Transverse colon (tissue), 4 donors: ENCODE results near the gene IL1B. TPM values are rescaled to one million over a fixed set of nuclear protein-coding genes. Genes with fewer than 3 reads are reported as not detected.

Experiments used
- DNase-seq: peaks from one replicate; pipeline ENCODE4 v3.0.0-alpha.2; 2019
- H3K27ac ChIP-seq, 4 donors: fragments of 200-600 bp; sonication (generic); 2 replicates each; pipeline ENCODE4 v1.5.1; 2016 to 2018; ENCODE audit warnings: inconsistent platforms in 4 of 4
- H3K27me3 ChIP-seq: fragments of 200-600 bp; sonication (generic); 2 replicates; pipeline ENCODE4 v1.5.1; 2017; ENCODE audit warnings: inconsistent platforms
- H3K36me3 ChIP-seq, 4 donors: fragments of 200-600 bp; sonication (generic); 2 replicates each; pipeline ENCODE4 v1.5.1; 2017 to 2019; ENCODE audit warnings: inconsistent platforms in 4 of 4
- H3K4me1 ChIP-seq, 4 donors: fragments of 200-600 bp; sonication (generic); 2 replicates each; pipeline ENCODE4 v1.5.1; 2017 to 2020; ENCODE audit warnings: inconsistent platforms in 4 of 4
- H3K4me3 ChIP-seq, 4 donors: fragments of 200-600 bp; sonication (generic); 1 replicate in 1 of 4; 2 replicates in 3 of 4; pipeline versions ENCODE4 v1.5.1 to v1.6.1; 2017 to 2019; ENCODE audit warnings: inconsistent platforms in 4 of 4
- H3K9me3 ChIP-seq, 2 donors: fragments of 200-600 bp; sonication (generic); 2 replicates each; pipeline ENCODE4 v1.5.1; 2017 to 2019; ENCODE audit warnings: inconsistent platforms in 2 of 2
- EP300 ChIP-seq: sonication (generic); formaldehyde crosslinking; IDR thresholded peaks from one replicate; pipeline ENCODE4 v1.6.1; 2017; ENCODE audit warnings: antibody characterized with exemption, low read depth
- POLR2A ChIP-seq: fragments of 450-650 bp; IDR thresholded peaks from one replicate; pipeline ENCODE4 v1.6.1; 2016; ENCODE audit warnings: antibody characterized with exemption, mild to moderate bottlenecking, moderate library complexity
- POLR2AphosphoS5 ChIP-seq, 3 donors: sonication (generic); formaldehyde crosslinking; IDR thresholded peaks; one replicate each; pipeline ENCODE4 v1.6.1; 2016; ENCODE audit warnings: antibody characterized with exemption in 3 of 3
- WGBS, 2 donors: methylation state at CpG; one replicate each; pipeline ENCODE4 v1.1.5; 2018; ENCODE audit warnings: low coverage in 1 of 2; 5-methylcytosine and 5-hydroxymethylcytosine counted together
- in situ Hi-C, 4 donors: fragments of 200-750 bp; cut with MboI; loops; one replicate each; pipeline versions ENCODE4 v1.15.0 to v1.15.1; 2017; ENCODE audit warnings: low sequenced_read_pairs in 3 of 4, low pct_ligation_motif_present in 1 of 4, low pct_unique_long_range_greater_than_20kb in 1 of 4
- intact Hi-C: fragments of 100-400 bp; cut with DNase I; formaldehyde crosslinking; loops from one replicate; pipeline ENCODE4 v1.15.1; 2023; ENCODE audit warnings: low total_unique reads
- total RNA-seq, 4 donors: library from RNA; depleted of rRNA; stranded (reverse); fragments of >200 nt; gene quantifications; one replicate each; pipeline ENCODE4 v1.1.0, GENCODE V29; 2016
- TF ChIP-seq, protein P1 (sequence below), 5 experiments: fragments of 200-600 bp in 3 of 5; fragments of 450-650 bp in 2 of 5; sonication (generic) in 3 of 5; IDR thresholded peaks; 1 replicate in 2 of 5; 2 replicates in 3 of 5; pipeline ENCODE4 v1.5.1; 2016 to 2017; ENCODE audit warnings: antibody characterized with exemption in 5 of 5, inconsistent platforms in 3 of 5, mild to moderate bottlenecking in 2 of 5, moderate library complexity in 1 of 5

The IL1B gene
- total RNA-seq, 4 donors from 2014 or later = 1.9 to 7.1 (median 4.6) TPM; not detected in 1

DNA sequence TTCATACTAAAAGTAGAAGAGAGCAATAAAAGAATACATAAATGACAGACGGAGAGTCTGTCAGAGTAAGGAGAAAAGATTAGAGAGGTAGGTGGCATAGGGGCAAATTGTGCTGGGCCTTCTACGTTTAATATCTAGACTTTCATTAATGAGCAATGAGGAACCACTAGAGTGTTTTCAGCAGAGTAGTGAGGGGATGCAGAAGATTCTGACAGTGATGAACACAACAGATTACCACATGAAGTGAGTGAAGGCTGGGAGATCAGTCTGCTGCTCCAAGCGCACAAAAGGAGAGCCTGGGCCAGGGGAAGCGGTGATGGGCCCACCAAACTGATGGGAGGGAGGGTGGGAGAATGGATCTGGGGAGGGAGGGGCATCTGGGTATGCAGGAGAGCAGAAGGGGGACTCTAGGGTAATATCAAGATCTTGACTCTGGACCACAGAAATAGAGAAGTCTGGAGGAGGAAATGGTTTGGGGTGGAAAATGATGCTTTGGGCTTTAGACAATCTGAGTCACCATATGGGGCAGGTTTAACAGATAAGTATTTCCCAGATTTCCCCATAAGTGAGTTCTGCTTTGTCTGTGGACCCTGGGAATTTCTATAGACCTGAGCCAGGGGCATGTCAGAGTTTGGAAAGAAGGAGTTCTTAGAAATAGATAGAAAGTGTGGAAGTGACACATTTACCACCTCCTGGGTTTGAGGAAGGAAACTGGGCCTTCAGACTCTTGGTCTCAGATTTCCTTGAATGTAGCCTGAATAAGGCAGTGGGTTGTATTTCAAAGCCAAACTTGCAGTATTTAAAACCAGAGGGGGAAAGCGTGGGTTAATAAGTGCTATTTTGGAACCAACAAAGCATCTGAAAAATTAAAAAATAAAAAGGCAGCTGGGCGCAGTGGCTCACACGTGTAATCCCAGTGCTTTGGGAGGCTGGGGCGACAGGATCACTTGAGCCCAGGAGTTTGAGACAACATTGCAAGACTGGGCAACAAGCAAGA lies 37.3 kb downstream of the IL1B start:
- no peak for DNase-seq
- H3K9me3 ChIP-seq = no peaks in the 10 kb centered on the region
- no peaks in the 10 kb centered on the region for H3K27me3 ChIP-seq
- peaks cover 0 to 8% (median 1%) of the 10 kb centered on the region in 4 donors for H3K4me1 ChIP-seq
- no peak overlapping the region for H3K4me3 ChIP-seq
- in situ Hi-C loops (no loop called here), intact Hi-C loops (no loop called here)
- no peak overlapping the region for H3K27ac ChIP-seq
- TF ChIP-seq POLR2A = no peak
- no peak for TF ChIP-seq POLR2AphosphoS5 (IDR thresholded peaks at IDR 0.05)
- TF ChIP-seq, protein P1, sequence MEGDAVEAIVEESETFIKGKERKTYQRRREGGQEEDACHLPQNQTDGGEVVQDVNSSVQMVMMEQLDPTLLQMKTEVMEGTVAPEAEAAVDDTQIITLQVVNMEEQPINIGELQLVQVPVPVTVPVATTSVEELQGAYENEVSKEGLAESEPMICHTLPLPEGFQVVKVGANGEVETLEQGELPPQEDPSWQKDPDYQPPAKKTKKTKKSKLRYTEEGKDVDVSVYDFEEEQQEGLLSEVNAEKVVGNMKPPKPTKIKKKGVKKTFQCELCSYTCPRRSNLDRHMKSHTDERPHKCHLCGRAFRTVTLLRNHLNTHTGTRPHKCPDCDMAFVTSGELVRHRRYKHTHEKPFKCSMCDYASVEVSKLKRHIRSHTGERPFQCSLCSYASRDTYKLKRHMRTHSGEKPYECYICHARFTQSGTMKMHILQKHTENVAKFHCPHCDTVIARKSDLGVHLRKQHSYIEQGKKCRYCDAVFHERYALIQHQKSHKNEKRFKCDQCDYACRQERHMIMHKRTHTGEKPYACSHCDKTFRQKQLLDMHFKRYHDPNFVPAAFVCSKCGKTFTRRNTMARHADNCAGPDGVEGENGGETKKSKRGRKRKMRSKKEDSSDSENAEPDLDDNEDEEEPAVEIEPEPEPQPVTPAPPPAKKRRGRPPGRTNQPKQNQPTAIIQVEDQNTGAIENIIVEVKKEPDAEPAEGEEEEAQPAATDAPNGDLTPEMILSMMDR (IDR thresholded peaks at IDR 0.05) = no peak
- TF ChIP-seq EP300 = no peak
- WGBS, 2 donors = 75 to 90% methylated on average over 6 to 8 of the region's 8 CpGs
- no peaks in the 10 kb centered on the region for H3K36me3 ChIP-seq

DNA sequence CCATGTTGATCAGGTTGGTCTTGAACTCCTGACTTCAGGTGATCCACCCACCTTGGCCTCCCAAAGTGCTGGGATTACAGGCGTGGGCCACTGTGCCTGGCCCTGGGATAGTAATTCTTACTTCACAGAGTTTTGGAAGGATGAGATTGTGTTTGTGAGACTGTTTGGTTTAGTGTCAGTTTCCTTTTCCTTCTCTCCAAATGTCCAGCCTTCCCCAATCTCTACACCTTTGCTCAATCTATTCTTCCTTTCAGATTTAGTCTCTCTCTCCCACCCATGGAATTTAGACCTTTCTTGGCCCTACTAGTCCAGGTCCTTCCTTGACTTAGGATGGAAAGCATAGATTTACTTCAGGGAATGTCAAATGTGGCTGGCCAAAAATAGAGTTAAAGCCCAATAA lies 40.1 kb downstream of the IL1B start:
- Histone ChIP-seq H3K27me3 (no peaks in the 10 kb centered on the region), H3K4me3 (no peak overlapping the region), H3K36me3 (no peaks in the 10 kb centered on the region), H3K27ac (no peak overlapping the region), H3K9me3 (no peaks in the 10 kb centered on the region), H3K4me1 (peaks cover 0 to 8% (median 1%) of the 10 kb centered on the region in 4 donors)
- DNase-seq = no peak
- in situ Hi-C loops (no loop called here), intact Hi-C loops (no loop called here)
- TF ChIP-seq, protein P1 (IDR thresholded peaks at IDR 0.05) = no peak
- TF ChIP-seq POLR2A (no peak), EP300 (no peak), POLR2AphosphoS5 (IDR thresholded peaks at IDR 0.05) (no peak)
- WGBS, 2 donors = 0% methylated on average over 1 of the region's 1 CpG; no CpG with 5 or more reads in 1 of the 2 donors

DNA sequence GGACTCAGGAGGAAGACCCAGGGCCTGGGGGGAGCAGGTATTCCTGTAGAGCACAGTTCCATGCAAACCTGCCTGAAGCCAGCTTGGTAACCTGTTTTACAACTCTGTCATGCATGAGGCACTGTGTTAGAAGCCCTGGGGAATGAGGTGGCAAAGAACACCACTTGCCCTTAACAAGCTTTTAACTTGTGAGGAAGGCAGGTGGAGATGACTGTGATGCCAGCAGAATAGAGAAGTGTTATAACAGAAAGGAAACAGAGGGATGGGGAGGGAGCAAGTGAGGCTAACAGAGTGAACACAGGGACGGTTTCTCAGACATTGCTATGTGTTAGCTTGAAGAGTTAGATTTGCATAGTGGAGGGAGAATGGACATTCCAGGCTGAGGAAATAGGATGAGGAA lies 40.8 kb downstream of the IL1B start:
- H3K36me3 ChIP-seq = no peaks in the 10 kb centered on the region
- in situ Hi-C loops (no loop called here), intact Hi-C loops (no loop called here)
- H3K9me3 ChIP-seq = no peaks in the 10 kb centered on the region
- H3K27ac ChIP-seq = no peak overlapping the region
- H3K27me3 ChIP-seq = no peaks in the 10 kb centered on the region
- peaks cover 0 to 8% (median 1%) of the 10 kb centered on the region in 4 donors for H3K4me1 ChIP-seq
- no peak for DNase-seq
- TF ChIP-seq EP300 (no peak), POLR2AphosphoS5 (IDR thresholded peaks at IDR 0.05) (no peak), POLR2A (no peak)
- TF ChIP-seq, protein P1 (IDR thresholded peaks at IDR 0.05) = no peak
- no peak overlapping the region for H3K4me3 ChIP-seq
- WGBS, 2 donors = 54 to 82% methylated on average over 1 of the region's 1 CpG

DNA sequence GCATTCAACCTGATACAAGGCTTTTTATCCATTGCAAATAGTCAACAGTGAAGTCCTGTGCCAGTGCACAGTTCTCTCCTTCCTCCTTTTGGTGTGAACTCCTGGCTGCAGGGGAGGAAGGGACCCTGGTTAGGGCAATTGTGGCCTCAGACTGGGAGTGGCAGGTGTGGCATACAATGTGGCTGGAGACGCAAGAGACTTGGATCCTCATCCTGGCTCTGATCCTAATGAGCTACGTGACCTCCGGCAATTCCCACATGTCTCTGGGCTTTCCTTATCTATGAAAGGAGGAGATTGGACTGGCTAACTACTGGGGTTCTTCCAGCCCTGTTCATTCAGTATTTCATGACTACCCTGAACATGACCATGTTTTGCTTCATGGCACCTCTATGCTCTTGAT lies 41.7 kb downstream of the IL1B start:
- peaks cover 0 to 8% (median 1%) of the 10 kb centered on the region in 4 donors for H3K4me1 ChIP-seq
- no peak overlapping the region for H3K27ac ChIP-seq
- intact Hi-C loops (no loop called here), in situ Hi-C loops (no loop called here)
- DNase-seq = peak; percentile 49
- no peaks in the 10 kb centered on the region for H3K36me3 ChIP-seq
- TF ChIP-seq POLR2A (no peak), POLR2AphosphoS5 (IDR thresholded peaks at IDR 0.05) (no peak), EP300 (no peak)
- TF ChIP-seq, protein P1 (IDR thresholded peaks at IDR 0.05) = no peak
- H3K27me3 ChIP-seq = no peaks in the 10 kb centered on the region
- H3K9me3 ChIP-seq = no peaks in the 10 kb centered on the region
- WGBS, 2 donors = 22% methylated on average over 3 of the region's 3 CpGs; no CpG with 5 or more reads in 1 of the 2 donors
- no peak overlapping the region for H3K4me3 ChIP-seq
